22Rv1 (cell line): ENCODE results near the gene ROS1.

Source experiments
- ZFX ChIP-seq: fragments of 450-650 bp; IDR thresholded peaks from 2 replicates; pipeline ENCODE4 v1.6.1; 2017; ENCODE audit warnings: antibody characterized with exemption, borderline replicate concordance
- TF ChIP-seq, protein P1 (sequence below): fragments of 450-650 bp; IDR thresholded peaks from 2 replicates; pipeline ENCODE4 v1.5.1; 2017; ENCODE audit warnings: mild to moderate bottlenecking

DNA sequence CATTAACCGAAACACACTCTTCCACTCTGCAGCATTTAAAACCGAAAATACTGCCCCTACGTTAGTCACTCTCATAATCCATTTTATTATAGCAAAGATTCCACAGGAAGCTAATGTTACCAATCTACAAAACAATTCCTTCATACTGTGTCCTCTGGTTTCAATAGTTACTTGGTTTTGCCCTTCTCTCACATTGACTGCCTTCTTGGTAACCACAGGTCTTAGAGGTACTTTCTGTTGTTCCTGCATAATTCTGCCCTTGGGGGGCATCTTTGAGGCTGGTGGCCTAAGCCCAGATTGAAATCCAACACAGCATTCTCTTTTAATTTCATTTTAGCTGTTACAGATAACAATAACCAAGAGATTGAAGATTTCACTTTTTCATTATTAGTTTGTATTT is 46.9 kb upstream of the ROS1 start:
- TF ChIP-seq, protein P1, sequence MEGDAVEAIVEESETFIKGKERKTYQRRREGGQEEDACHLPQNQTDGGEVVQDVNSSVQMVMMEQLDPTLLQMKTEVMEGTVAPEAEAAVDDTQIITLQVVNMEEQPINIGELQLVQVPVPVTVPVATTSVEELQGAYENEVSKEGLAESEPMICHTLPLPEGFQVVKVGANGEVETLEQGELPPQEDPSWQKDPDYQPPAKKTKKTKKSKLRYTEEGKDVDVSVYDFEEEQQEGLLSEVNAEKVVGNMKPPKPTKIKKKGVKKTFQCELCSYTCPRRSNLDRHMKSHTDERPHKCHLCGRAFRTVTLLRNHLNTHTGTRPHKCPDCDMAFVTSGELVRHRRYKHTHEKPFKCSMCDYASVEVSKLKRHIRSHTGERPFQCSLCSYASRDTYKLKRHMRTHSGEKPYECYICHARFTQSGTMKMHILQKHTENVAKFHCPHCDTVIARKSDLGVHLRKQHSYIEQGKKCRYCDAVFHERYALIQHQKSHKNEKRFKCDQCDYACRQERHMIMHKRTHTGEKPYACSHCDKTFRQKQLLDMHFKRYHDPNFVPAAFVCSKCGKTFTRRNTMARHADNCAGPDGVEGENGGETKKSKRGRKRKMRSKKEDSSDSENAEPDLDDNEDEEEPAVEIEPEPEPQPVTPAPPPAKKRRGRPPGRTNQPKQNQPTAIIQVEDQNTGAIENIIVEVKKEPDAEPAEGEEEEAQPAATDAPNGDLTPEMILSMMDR, result no peak
- no peak for TF ChIP-seq ZFX
